Measurements from ENCODE around the gene PPP1R1C. TPM values are rescaled to one million over a fixed set of nuclear protein-coding genes. Genes with fewer than 3 reads are reported as not detected.

PPP1R1C gene
- total RNA-seq, 2 experiments from 2014 or later, result not detected

DNA sequence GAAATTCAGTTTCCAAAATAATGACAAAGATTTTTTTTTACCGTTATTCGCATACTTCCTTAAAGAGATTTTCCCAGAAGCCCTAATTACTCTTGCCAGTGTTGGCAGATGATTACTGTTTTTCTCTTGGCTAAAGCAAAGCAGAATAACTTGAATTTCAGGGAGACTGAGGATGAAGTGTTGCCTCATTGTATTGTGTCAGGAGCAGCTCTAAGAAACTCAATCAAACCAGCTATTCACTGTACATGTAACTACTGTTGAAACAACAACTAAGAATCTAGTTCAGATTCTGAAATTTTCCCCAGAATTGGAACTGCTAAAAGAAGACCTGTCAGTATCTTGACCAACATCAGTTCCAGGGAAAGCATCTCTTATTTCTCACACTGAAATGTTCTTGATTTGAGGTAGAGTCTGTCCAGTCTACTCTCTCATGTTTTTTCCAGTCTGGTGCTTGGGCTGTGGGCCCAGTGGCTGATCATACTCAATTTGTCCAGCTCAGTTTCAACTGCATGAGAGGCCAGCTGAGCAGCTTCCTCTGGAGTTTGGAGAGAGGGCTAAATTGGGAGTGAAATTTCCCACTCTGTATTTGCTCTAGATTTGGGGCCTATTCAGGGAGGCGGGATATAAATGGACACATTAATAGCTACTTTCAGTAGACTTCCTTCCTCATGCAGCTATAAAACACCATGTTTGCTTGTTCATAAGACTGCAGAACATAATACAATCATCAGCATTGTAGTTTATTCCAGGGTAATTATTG is 78.5 kb downstream of the PPP1R1C start:
- no peak overlapping the region for H3K27ac ChIP-seq (ENCODE audit: low read depth, low read length, poor library complexity, severe bottlenecking)
- TF ChIP-seq, protein P1, sequence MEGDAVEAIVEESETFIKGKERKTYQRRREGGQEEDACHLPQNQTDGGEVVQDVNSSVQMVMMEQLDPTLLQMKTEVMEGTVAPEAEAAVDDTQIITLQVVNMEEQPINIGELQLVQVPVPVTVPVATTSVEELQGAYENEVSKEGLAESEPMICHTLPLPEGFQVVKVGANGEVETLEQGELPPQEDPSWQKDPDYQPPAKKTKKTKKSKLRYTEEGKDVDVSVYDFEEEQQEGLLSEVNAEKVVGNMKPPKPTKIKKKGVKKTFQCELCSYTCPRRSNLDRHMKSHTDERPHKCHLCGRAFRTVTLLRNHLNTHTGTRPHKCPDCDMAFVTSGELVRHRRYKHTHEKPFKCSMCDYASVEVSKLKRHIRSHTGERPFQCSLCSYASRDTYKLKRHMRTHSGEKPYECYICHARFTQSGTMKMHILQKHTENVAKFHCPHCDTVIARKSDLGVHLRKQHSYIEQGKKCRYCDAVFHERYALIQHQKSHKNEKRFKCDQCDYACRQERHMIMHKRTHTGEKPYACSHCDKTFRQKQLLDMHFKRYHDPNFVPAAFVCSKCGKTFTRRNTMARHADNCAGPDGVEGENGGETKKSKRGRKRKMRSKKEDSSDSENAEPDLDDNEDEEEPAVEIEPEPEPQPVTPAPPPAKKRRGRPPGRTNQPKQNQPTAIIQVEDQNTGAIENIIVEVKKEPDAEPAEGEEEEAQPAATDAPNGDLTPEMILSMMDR (conservative IDR thresholded peaks at IDR 0.05; ENCODE audit: low read length), result no peak
- TF ChIP-seq EZH2phosphoT487 (IDR thresholded peaks at IDR 0.05; ENCODE audit: borderline replicate concordance, low read depth, low read length), result no peak

DNA sequence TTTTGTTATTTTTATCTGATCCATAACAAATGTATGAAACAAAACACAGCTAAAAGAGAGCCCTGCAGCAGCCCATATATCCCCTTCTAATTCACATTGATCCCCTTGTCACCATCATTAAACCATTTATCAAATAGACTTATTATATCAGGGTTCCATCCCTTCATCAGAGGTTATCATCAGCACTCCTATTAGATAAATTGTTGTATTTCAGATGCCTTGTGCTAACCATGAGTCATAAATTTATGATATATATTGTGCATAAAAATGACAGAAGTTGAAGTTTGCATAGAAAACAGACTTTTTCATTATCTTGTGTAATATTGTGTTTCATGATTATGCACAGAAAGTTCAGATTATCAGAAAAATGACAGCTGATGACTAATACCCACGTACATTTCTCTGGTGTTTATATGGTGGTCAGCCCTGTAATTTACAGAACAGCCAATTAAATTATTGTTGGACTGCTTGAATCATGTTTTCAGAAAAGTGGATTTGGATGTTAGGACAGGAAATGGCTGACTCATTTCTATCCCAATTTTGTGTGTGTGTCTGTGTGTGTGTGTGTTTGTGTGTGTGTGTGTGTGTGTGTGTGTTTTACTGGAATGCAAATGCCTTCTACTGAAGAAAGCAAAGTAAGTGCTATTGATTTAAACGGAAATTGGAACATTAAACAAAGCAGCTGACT is 80.9 kb downstream of the PPP1R1C start:
- Histone ChIP-seq H3K4me1 (ENCODE audit: insufficient read depth, low read length, poor library complexity, severe bottlenecking) (no peaks in the 10 kb centered on the region), H3K36me3 (ENCODE audit: insufficient read depth, low read length) (no peaks in the 10 kb centered on the region), H4K20me1 (ENCODE audit: insufficient read depth, low read length) (no peaks in the 10 kb centered on the region), H3K27ac (ENCODE audit: low read depth, low read length, poor library complexity, severe bottlenecking) (no peak overlapping the region), H2AFZ (ENCODE audit: low read length) (no peak overlapping the region), H3K79me2 (ENCODE audit: insufficient read depth, low read depth, low read length) (no peaks in the 10 kb centered on the region), H3K9me2 (ENCODE audit: insufficient read depth, low read length) (no peaks in the 10 kb centered on the region), H3K9me3 (ENCODE audit: low read length) (no peaks in the 10 kb centered on the region), H3K4me2 (ENCODE audit: low read length) (no peak overlapping the region), H3K4me3 (ENCODE audit: low read depth, low read length, poor library complexity, severe bottlenecking) (no peak overlapping the region)
- intact Hi-C loops (cut with micrococcal nuclease; ENCODE audit: unreplicated experiment), result no loop called here
- POLR2A ChIA-PET, result interaction anchor here (1.0 kb wide), 1 partner anchor 18 kb away, joined by 3 read pairs; no protein-coding TSS in a partner anchor
- TF ChIP-seq, protein P1 (conservative IDR thresholded peaks at IDR 0.05; ENCODE audit: low read length), result no peak
- no peak for TF ChIP-seq EZH2phosphoT487 (IDR thresholded peaks at IDR 0.05; ENCODE audit: borderline replicate concordance, low read depth, low read length)
- no peak for DNase-seq (ENCODE audit: low spot score)
- CTCF ChIA-PET (ENCODE audit: unreplicated experiment), result no interaction called here
- no TSS peak for BruUV-seq (replicated peaks)

More for the DNA sequence above, 78.5 kb downstream of the PPP1R1C start:
- Histone ChIP-seq H3K4me3 (ENCODE audit: low read depth, low read length, poor library complexity, severe bottlenecking) (no peak overlapping the region), H4K20me1 (ENCODE audit: insufficient read depth, low read length) (no peaks in the 10 kb centered on the region), H3K9me2 (ENCODE audit: insufficient read depth, low read length) (no peaks in the 10 kb centered on the region), H2AFZ (ENCODE audit: low read length) (no peak overlapping the region), H3K9me3 (ENCODE audit: low read length) (no peaks in the 10 kb centered on the region), H3K79me2 (ENCODE audit: insufficient read depth, low read depth, low read length) (no peaks in the 10 kb centered on the region), H3K36me3 (ENCODE audit: insufficient read depth, low read length) (no peaks in the 10 kb centered on the region), H3K4me1 (ENCODE audit: insufficient read depth, low read length, poor library complexity, severe bottlenecking) (no peaks in the 10 kb centered on the region), H3K4me2 (ENCODE audit: low read length) (no peak overlapping the region)
- ChIA-PET CTCF (ENCODE audit: unreplicated experiment) (interaction anchor here (1.5 kb wide), 1 partner anchor 11 kb away, joined by 3 read pairs; no protein-coding TSS in a partner anchor), POLR2A (interaction anchor here (0.6 to 1.3 kb wide), 5 partner anchors 12 to 714 kb away, joined by 3 to 10 read pairs (median 3); no protein-coding TSS in a partner anchor)
- no peak for DNase-seq (ENCODE audit: low spot score)
- intact Hi-C loops (cut with micrococcal nuclease; ENCODE audit: unreplicated experiment), result no loop called here
- no TSS peak for BruUV-seq (replicated peaks)
